Adrenal gland (tissue), 5 donors: ENCODE results near the gene DARS1.

Source experiments
- POLR2A ChIP-seq, 2 donors: fragments of 450-650 bp; IDR thresholded peaks; one replicate each; pipeline ENCODE4 v1.6.1; 2017; ENCODE audit warnings: antibody characterized with exemption in 2 of 2, mild to moderate bottlenecking in 2 of 2, moderate library complexity in 1 of 2
- TF ChIP-seq, protein P1 (sequence below), 6 experiments: fragments of 450-650 bp in 4 of 6; fragments of 200-600 bp in 2 of 6; sonication (generic) in 1 of 6; IDR thresholded peaks; 1 replicate in 5 of 6; 2 replicates in 1 of 6; pipeline versions ENCODE4 v1.5.1 to v1.8.0; 2016 to 2021; ENCODE audit warnings: antibody characterized with exemption in 6 of 6, mild to moderate bottlenecking in 2 of 6, moderate library complexity in 1 of 6
- donor health status: DM: no; HTN: no; CAD: no.

- TF ChIP-seq, protein P1, sequence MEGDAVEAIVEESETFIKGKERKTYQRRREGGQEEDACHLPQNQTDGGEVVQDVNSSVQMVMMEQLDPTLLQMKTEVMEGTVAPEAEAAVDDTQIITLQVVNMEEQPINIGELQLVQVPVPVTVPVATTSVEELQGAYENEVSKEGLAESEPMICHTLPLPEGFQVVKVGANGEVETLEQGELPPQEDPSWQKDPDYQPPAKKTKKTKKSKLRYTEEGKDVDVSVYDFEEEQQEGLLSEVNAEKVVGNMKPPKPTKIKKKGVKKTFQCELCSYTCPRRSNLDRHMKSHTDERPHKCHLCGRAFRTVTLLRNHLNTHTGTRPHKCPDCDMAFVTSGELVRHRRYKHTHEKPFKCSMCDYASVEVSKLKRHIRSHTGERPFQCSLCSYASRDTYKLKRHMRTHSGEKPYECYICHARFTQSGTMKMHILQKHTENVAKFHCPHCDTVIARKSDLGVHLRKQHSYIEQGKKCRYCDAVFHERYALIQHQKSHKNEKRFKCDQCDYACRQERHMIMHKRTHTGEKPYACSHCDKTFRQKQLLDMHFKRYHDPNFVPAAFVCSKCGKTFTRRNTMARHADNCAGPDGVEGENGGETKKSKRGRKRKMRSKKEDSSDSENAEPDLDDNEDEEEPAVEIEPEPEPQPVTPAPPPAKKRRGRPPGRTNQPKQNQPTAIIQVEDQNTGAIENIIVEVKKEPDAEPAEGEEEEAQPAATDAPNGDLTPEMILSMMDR (IDR thresholded peaks at IDR 0.05): peak in 2 of 6 experiments; percentile 15 to 17
- TF ChIP-seq POLR2A (IDR thresholded peaks at IDR 0.05): no peak
These were observed 12.0 kb upstream of the DARS1 start for GRCh38 chr2:135997380-135997779.
